Measurements from ENCODE around the gene CPZ.

Gene CPZ

DNA sequence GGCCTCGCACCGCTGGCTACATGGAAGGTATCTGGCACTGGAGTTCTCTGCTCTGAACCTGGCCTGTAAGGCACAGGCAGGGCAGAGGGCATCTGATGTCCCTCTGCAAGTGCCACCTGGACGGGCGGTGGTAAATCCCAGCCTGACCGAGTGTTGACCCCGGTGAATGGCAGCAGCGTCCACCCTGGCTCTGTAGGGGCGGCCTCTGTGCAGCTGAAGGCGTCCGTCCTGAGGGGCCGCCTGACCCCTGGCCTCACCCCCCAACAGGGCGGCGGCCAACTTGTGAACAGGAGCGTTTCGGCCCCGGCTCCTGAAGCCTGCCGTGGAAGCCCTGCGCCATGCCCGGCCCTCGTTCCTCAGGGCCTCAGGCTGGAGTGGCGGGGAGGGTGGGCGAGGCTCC lies 51.4 kb downstream of the CPZ start:
- Histone ChIP-seq H2BK12ac (ENCODE audit: low read length) (no peak overlapping the region), H3K4me3 (ENCODE audit: low read depth, low read length) (no peak overlapping the region), H3K4me2 (ENCODE audit: low read length) (no peak overlapping the region), H3K9me3 (ENCODE audit: insufficient read depth, low read depth, low read length) (no peaks in the 10 kb centered on the region), H3K27me3 (ENCODE audit: insufficient read depth, low read length) (no peaks in the 10 kb centered on the region), H3K18ac (ENCODE audit: low read length) (no peak overlapping the region), H3K9ac (ENCODE audit: low read length) (no peak overlapping the region), H2AK5ac (ENCODE audit: low read length) (no peak overlapping the region), H4K8ac (ENCODE audit: low read depth, low read length) (no peak overlapping the region), H3K79me2 (ENCODE audit: control insufficient read depth, insufficient read depth, low read length, poor library complexity) (no peaks in the 10 kb centered on the region), H4K12ac (ENCODE audit: low read depth, low read length) (no peak overlapping the region), H2AFZ (ENCODE audit: insufficient read depth, low read length, poor library complexity) (no peak overlapping the region), H2BK120ac (ENCODE audit: insufficient read depth, low read length, poor library complexity) (no peak overlapping the region), H3K23ac (ENCODE audit: low read length) (no peak overlapping the region), H3K79me1 (ENCODE audit: low read length) (no peaks in the 10 kb centered on the region), H3K36me3 (ENCODE audit: control insufficient read depth in 1 of 2, insufficient read depth in 2 of 2, low read length in 2 of 2) (no peaks in the 10 kb centered on the region), H3K27ac (ENCODE audit: low read depth, low read length) (no peak overlapping the region), H3K4me1 (ENCODE audit: control insufficient read depth in 1 of 2, insufficient read depth in 2 of 2, low read length in 2 of 2) (no peaks in the 10 kb centered on the region), H3K4ac (ENCODE audit: low read depth, low read length) (no peak overlapping the region), H4K91ac (ENCODE audit: low read depth, low read length) (no peak overlapping the region), H2BK5ac (ENCODE audit: low read depth, low read length, poor library complexity) (no peak overlapping the region), H3K14ac (ENCODE audit: low read length) (no peak overlapping the region)
- DNase-seq, result no peak
- WGBS (ENCODE audit: extremely low coverage, insufficient coverage, insufficient read length), result no CpG with 5 or more reads among the region's 22 CpGs

DNA sequence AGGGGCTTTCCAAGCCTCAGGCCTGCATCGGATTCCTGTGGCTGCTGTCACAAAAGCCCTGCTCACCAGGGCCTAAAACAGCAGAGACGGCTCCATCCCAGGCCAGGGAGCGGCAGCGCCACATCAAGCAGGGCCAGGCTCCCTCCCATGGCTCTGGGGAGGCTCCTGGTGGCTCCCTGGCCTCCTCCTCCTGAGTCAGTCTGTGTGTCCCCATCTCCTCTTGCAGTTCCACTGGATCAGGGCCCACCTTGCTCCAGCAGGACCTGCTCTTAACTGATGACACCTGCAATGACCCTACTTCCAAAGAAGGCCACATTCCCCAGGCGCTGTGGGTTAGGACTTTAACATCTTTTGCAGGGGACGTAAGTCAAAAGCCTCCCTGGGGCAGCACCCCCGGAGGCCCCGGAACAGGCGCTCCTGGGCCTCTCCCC lies 51.9 kb downstream of the CPZ start:
- no peak overlapping the region for H3K14ac ChIP-seq (ENCODE audit: low read length)
- H4K8ac ChIP-seq (ENCODE audit: low read depth, low read length), result no peak overlapping the region
- H3K79me1 ChIP-seq (ENCODE audit: low read length), result no peaks in the 10 kb centered on the region
- no peak overlapping the region for H3K4ac ChIP-seq (ENCODE audit: low read depth, low read length)
- DNase-seq, result no peak
- no peak overlapping the region for H3K4me2 ChIP-seq (ENCODE audit: low read length)
- no peak overlapping the region for H3K27ac ChIP-seq (ENCODE audit: low read depth, low read length)
- no peak overlapping the region for H3K23ac ChIP-seq (ENCODE audit: low read length)
- no peaks in the 10 kb centered on the region for H3K27me3 ChIP-seq (ENCODE audit: insufficient read depth, low read length)
- H2BK12ac ChIP-seq (ENCODE audit: low read length), result no peak overlapping the region
- no peaks in the 10 kb centered on the region for H3K9me3 ChIP-seq (ENCODE audit: insufficient read depth, low read depth, low read length)
- no peak overlapping the region for H2BK120ac ChIP-seq (ENCODE audit: insufficient read depth, low read length, poor library complexity)
- no peaks in the 10 kb centered on the region for H3K79me2 ChIP-seq (ENCODE audit: control insufficient read depth, insufficient read depth, low read length, poor library complexity)
- no peak overlapping the region for H3K9ac ChIP-seq (ENCODE audit: low read length)
- WGBS (ENCODE audit: extremely low coverage, insufficient coverage, insufficient read length), result no CpG with 5 or more reads among the region's 9 CpGs
- H3K18ac ChIP-seq (ENCODE audit: low read length), result no peak overlapping the region
- no peak overlapping the region for H2BK5ac ChIP-seq (ENCODE audit: low read depth, low read length, poor library complexity)
- H3K4me1 ChIP-seq (ENCODE audit: control insufficient read depth in 1 of 2, insufficient read depth in 2 of 2, low read length in 2 of 2), result no peaks in the 10 kb centered on the region
- H4K12ac ChIP-seq (ENCODE audit: low read depth, low read length), result no peak overlapping the region
- H3K36me3 ChIP-seq (ENCODE audit: control insufficient read depth in 1 of 2, insufficient read depth in 2 of 2, low read length in 2 of 2), result no peaks in the 10 kb centered on the region
- no peak overlapping the region for H4K91ac ChIP-seq (ENCODE audit: low read depth, low read length)
- no peak overlapping the region for H3K4me3 ChIP-seq (ENCODE audit: low read depth, low read length)
- H2AFZ ChIP-seq (ENCODE audit: insufficient read depth, low read length, poor library complexity), result no peak overlapping the region
- no peak overlapping the region for H2AK5ac ChIP-seq (ENCODE audit: low read length)

DNA sequence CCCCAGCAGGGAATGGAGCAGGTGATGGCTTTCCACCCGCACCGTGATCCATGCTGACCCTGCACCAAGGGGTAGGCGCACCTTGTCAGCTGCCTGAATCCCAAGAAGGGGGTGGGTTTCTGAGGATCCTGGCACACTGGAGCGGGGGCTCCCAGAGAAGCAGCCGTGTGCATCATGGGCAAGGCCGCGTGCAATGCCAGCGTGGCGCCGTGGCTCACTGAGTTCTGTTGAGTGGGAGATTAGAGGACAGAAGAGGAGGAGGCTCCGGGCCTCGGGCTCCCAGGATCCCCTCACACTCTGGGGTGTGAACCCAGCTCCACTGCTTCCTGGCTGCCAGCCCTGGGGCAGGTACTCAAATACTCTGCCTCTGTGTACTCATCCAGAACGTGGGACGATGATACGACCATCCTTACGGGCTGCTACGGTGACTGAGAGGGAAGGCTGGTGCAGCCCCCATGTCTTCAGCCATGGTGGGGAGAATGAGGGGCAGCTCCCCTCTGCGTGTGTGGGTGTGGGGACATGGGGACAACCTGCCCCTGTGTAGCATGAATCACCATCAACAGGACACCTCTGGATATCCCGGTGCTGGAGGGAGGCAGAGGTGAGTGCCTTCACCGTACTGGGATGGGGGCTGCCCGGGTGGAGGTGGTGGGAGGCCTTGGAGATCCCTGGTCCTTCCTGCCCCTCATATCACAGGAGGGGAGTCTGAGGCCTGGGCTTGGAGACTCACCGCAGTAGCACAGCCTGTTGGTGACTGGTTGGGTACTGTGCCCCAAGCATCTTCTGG lies 52.6 kb downstream of the CPZ start:
- no CpG with 5 or more reads among the region's 22 CpGs for WGBS (ENCODE audit: extremely low coverage, insufficient coverage, insufficient read length)
- H4K12ac ChIP-seq (ENCODE audit: low read depth, low read length), result no peak overlapping the region
- no peaks in the 10 kb centered on the region for H3K9me3 ChIP-seq (ENCODE audit: insufficient read depth, low read depth, low read length)
- no peak overlapping the region for H2BK5ac ChIP-seq (ENCODE audit: low read depth, low read length, poor library complexity)
- H2BK12ac ChIP-seq (ENCODE audit: low read length), result no peak overlapping the region
- H3K18ac ChIP-seq (ENCODE audit: low read length), result no peak overlapping the region
- H3K4me2 ChIP-seq (ENCODE audit: low read length), result no peak overlapping the region
- no peak overlapping the region for H3K4ac ChIP-seq (ENCODE audit: low read depth, low read length)
- H2BK120ac ChIP-seq (ENCODE audit: insufficient read depth, low read length, poor library complexity), result no peak overlapping the region
- no peaks in the 10 kb centered on the region for H3K79me1 ChIP-seq (ENCODE audit: low read length)
- H3K27ac ChIP-seq (ENCODE audit: low read depth, low read length), result no peak overlapping the region
- H3K36me3 ChIP-seq (ENCODE audit: control insufficient read depth in 1 of 2, insufficient read depth in 2 of 2, low read length in 2 of 2), result no peaks in the 10 kb centered on the region
- H3K14ac ChIP-seq (ENCODE audit: low read length), result no peak overlapping the region
- no peak overlapping the region for H2AFZ ChIP-seq (ENCODE audit: insufficient read depth, low read length, poor library complexity)
- DNase-seq, result no peak
- H3K79me2 ChIP-seq (ENCODE audit: control insufficient read depth, insufficient read depth, low read length, poor library complexity), result no peaks in the 10 kb centered on the region
- no peak overlapping the region for H3K9ac ChIP-seq (ENCODE audit: low read length)
- no peak overlapping the region for H4K8ac ChIP-seq (ENCODE audit: low read depth, low read length)
- H3K4me3 ChIP-seq (ENCODE audit: low read depth, low read length), result no peak overlapping the region
- no peaks in the 10 kb centered on the region for H3K4me1 ChIP-seq (ENCODE audit: control insufficient read depth in 1 of 2, insufficient read depth in 2 of 2, low read length in 2 of 2)
- H3K23ac ChIP-seq (ENCODE audit: low read length), result no peak overlapping the region
- H4K91ac ChIP-seq (ENCODE audit: low read depth, low read length), result no peak overlapping the region
- H3K27me3 ChIP-seq (ENCODE audit: insufficient read depth, low read length), result no peaks in the 10 kb centered on the region
- no peak overlapping the region for H2AK5ac ChIP-seq (ENCODE audit: low read length)

DNA sequence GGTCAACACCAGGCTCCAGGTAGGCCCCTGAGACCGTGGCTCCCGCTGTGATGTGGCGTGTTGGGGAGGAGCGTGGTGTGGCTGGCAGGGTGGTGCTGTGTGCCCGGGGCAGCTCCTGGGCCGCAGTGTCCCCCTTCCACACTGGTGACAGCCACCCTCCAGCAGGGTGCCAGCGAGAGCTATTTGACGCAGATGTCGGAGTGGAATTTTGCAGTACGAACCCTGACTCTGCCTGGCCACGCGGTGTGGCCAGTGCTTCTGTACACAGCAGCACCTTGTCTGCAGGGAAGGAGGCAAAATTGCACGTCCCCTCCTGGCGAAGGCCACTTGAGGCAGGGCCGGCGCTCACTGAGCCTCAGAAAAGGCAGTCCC lies 53.2 kb downstream of the CPZ start:
- Histone ChIP-seq H2AFZ (ENCODE audit: insufficient read depth, low read length, poor library complexity) (no peak overlapping the region), H2AK5ac (ENCODE audit: low read length) (no peak overlapping the region), H3K4me3 (ENCODE audit: low read depth, low read length) (no peak overlapping the region), H3K9me3 (ENCODE audit: insufficient read depth, low read depth, low read length) (no peaks in the 10 kb centered on the region), H3K79me2 (ENCODE audit: control insufficient read depth, insufficient read depth, low read length, poor library complexity) (no peaks in the 10 kb centered on the region), H4K12ac (ENCODE audit: low read depth, low read length) (no peak overlapping the region), H3K14ac (ENCODE audit: low read length) (no peak overlapping the region), H2BK5ac (ENCODE audit: low read depth, low read length, poor library complexity) (no peak overlapping the region), H3K27me3 (ENCODE audit: insufficient read depth, low read length) (no peaks in the 10 kb centered on the region), H3K18ac (ENCODE audit: low read length) (no peak overlapping the region), H4K91ac (ENCODE audit: low read depth, low read length) (no peak overlapping the region), H2BK12ac (ENCODE audit: low read length) (no peak overlapping the region), H3K4ac (ENCODE audit: low read depth, low read length) (no peak overlapping the region), H2BK120ac (ENCODE audit: insufficient read depth, low read length, poor library complexity) (no peak overlapping the region), H3K4me1 (ENCODE audit: control insufficient read depth in 1 of 2, insufficient read depth in 2 of 2, low read length in 2 of 2) (no peaks in the 10 kb centered on the region), H3K23ac (ENCODE audit: low read length) (no peak overlapping the region), H4K8ac (ENCODE audit: low read depth, low read length) (no peak overlapping the region), H3K4me2 (ENCODE audit: low read length) (no peak overlapping the region), H3K79me1 (ENCODE audit: low read length) (no peaks in the 10 kb centered on the region), H3K36me3 (ENCODE audit: control insufficient read depth in 1 of 2, insufficient read depth in 2 of 2, low read length in 2 of 2) (no peaks in the 10 kb centered on the region), H3K9ac (ENCODE audit: low read length) (no peak overlapping the region), H3K27ac (ENCODE audit: low read depth, low read length) (no peak overlapping the region)
- no CpG with 5 or more reads among the region's 16 CpGs for whole genome bisulfite sequencing (ENCODE audit: extremely low coverage, insufficient coverage, insufficient read length)
- DNase-seq, result no peak

Measured in trophoblast cell (in vitro differentiated cells and primary cell).